GM18951 (cell line): ENCODE data around the gene ERAL1.
A peak's percentile ranks its signal among the peaks of the same experiment; 100 is the strongest.
"Not testable (repeated sequence)": the region's sequence is repeated elsewhere in the genome, so short reads cannot be mapped to it uniquely, and the experiment has no call there.

ENCODE experiments used
- POLR2A ChIP-seq: IDR thresholded peaks from 4 replicates; pipeline ENCODE4 v1.6.1; 2011; ENCODE audit warnings: mild to moderate bottlenecking; ENCODE audit not compliant: insufficient read length, insufficient read depth; ENCODE audit errors: extremely low read depth
- in situ Hi-C: fragments of 300-500 bp; cut with MboI; formaldehyde crosslinking; loops from one replicate; pipeline ENCODE4 v1.12.0; 2022; ENCODE audit warnings: low sequenced_read_pairs, mixed read lengths, inconsistent platforms; ENCODE audit not compliant: unreplicated experiment

Gene ERAL1

GRCh38 chr17:28891201-28891600 lies 36.4 kb downstream of the ERAL1 start:
- in situ Hi-C loops: no loop called here
- TF ChIP-seq POLR2A: no peak

- in situ Hi-C loops: no loop called here
- no peak for TF ChIP-seq POLR2A
Observed at GRCh38 chr17:28892024-28892423, 37.2 kb downstream of the ERAL1 start.

GRCh38 chr17:28893248-28894183 lies 38.7 kb downstream of the ERAL1 start:
- in situ Hi-C loops: not testable (repeated sequence)

GRCh38 chr17:28895794-28896447 lies 41.1 kb downstream of the ERAL1 start:
- no peak for TF ChIP-seq POLR2A
- in situ Hi-C loops: no loop called here

- in situ Hi-C loops: no loop called here
- no peak for TF ChIP-seq POLR2A
Observed at GRCh38 chr17:28896491-28896883, 41.7 kb downstream of the ERAL1 start.

- peak; percentile 53 for TF ChIP-seq POLR2A
- in situ Hi-C loops: no loop called here
Observed at GRCh38 chr17:28896884-28897768, 42.3 kb downstream of the ERAL1 start, which contains the start of gene FLOT2. Gene FLOT2, minus strand, starts transcription at chr17:28897733. Its CDS starts 159 bp downstream, at chr17:28897574.

- in situ Hi-C loops: no loop called here
- peak; percentile 17 for TF ChIP-seq POLR2A
Observed at GRCh38 chr17:28897769-28898526, 43.1 kb downstream of the ERAL1 start.

- in situ Hi-C loops: no loop called here
- TF ChIP-seq POLR2A: no peak
Observed at GRCh38 chr17:28898527-28898955, 43.7 kb downstream of the ERAL1 start.

GRCh38 chr17:28899212-28899815 lies 44.5 kb downstream of the ERAL1 start:
- TF ChIP-seq POLR2A: no peak
- in situ Hi-C loops: no loop called here

GRCh38 chr17:28900986-28901726 lies 46.3 kb downstream of the ERAL1 start:
- in situ Hi-C loops: no loop called here
- TF ChIP-seq POLR2A: no peak
